ENCODE results near the gene MS4A18.
A peak's percentile ranks its signal among the peaks of the same experiment; 100 is the strongest.
"Not testable (repeated sequence)": the region's sequence is repeated elsewhere in the genome, so short reads cannot be mapped to it uniquely, and the experiment has no call there.

Gene MS4A18

GRCh38 chr11:60757231-60757800, 32.8 kb downstream of the MS4A18 start:
- DNase-seq (ENCODE audit: low read depth), result no peak
- H3K4me3 ChIP-seq (replicated peaks; ENCODE audit: low read depth, low read length), result no peak overlapping the region
- no peak for TF ChIP-seq CTCF (IDR thresholded peaks at IDR 0.05; ENCODE audit: low read length, missing control alignments)

- H3K4me3 ChIP-seq (replicated peaks; ENCODE audit: low read depth, low read length); DNase-seq (ENCODE audit: low read depth): not testable (repeated sequence)
These were observed 34.2 kb downstream of the MS4A18 start for GRCh38 chr11:60758671-60759070.

- H3K4me3 ChIP-seq (replicated peaks; ENCODE audit: low read depth, low read length); DNase-seq (ENCODE audit: low read depth): not testable (repeated sequence)
These were observed 35.1 kb downstream of the MS4A18 start for GRCh38 chr11:60759438-60760225.

GRCh38 chr11:60761436-60762190, 37.1 kb downstream of the MS4A18 start:
- no peak for TF ChIP-seq CTCF (IDR thresholded peaks at IDR 0.05; ENCODE audit: low read length, missing control alignments)
- no peak for DNase-seq (ENCODE audit: low read depth)
- no peak overlapping the region for H3K4me3 ChIP-seq (replicated peaks; ENCODE audit: low read depth, low read length)

GRCh38 chr11:60762851-60763691, 38.6 kb downstream of the MS4A18 start:
- peak; percentile 35 for TF ChIP-seq CTCF (IDR thresholded peaks at IDR 0.05; ENCODE audit: low read length, missing control alignments)
- no peak overlapping the region for H3K4me3 ChIP-seq (replicated peaks; ENCODE audit: low read depth, low read length)
- DNase-seq (ENCODE audit: low read depth), result no peak

- no peak overlapping the region for H3K4me3 ChIP-seq (replicated peaks; ENCODE audit: low read depth, low read length)
- TF ChIP-seq CTCF (IDR thresholded peaks at IDR 0.05; ENCODE audit: low read length, missing control alignments), result no peak
- no peak for DNase-seq (ENCODE audit: low read depth)
These were observed 39.3 kb downstream of the MS4A18 start for GRCh38 chr11:60763692-60764369.

GRCh38 chr11:60764879-60765278, 40.4 kb downstream of the MS4A18 start:
- no peak for DNase-seq (ENCODE audit: low read depth)
- H3K4me3 ChIP-seq (replicated peaks; ENCODE audit: low read depth, low read length), result no peak overlapping the region
- no peak for TF ChIP-seq CTCF (IDR thresholded peaks at IDR 0.05; ENCODE audit: low read length, missing control alignments)
